ENCODE measurements around the gene SLC7A11. TPM values are rescaled to one million over a fixed set of nuclear protein-coding genes. Genes with fewer than 3 reads are reported as not detected.

The SLC7A11 gene
- polyA plus RNA-seq, 3 donors = 0.02 to 0.07 TPM; not detected in 1

GRCh38 chr4:138218976-138219375 is 23.2 kb downstream of the SLC7A11 start:
- H3K4me2 ChIP-seq (replicated peaks; ENCODE audit: extremely low read depth, low read length, poor library complexity, severe bottlenecking) = no peak overlapping the region
- TF ChIP-seq, protein P1, sequence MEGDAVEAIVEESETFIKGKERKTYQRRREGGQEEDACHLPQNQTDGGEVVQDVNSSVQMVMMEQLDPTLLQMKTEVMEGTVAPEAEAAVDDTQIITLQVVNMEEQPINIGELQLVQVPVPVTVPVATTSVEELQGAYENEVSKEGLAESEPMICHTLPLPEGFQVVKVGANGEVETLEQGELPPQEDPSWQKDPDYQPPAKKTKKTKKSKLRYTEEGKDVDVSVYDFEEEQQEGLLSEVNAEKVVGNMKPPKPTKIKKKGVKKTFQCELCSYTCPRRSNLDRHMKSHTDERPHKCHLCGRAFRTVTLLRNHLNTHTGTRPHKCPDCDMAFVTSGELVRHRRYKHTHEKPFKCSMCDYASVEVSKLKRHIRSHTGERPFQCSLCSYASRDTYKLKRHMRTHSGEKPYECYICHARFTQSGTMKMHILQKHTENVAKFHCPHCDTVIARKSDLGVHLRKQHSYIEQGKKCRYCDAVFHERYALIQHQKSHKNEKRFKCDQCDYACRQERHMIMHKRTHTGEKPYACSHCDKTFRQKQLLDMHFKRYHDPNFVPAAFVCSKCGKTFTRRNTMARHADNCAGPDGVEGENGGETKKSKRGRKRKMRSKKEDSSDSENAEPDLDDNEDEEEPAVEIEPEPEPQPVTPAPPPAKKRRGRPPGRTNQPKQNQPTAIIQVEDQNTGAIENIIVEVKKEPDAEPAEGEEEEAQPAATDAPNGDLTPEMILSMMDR (IDR thresholded peaks at IDR 0.05) = no peak
- peaks cover 0 to 2% (median 0%) of the 10 kb centered on the region in 3 donors for H3K27me3 Mint-ChIP-seq (ENCODE audit: low read depth in 3 of 3)
- no peak overlapping the region for H2AFZ ChIP-seq (ENCODE audit: insufficient read depth, low read depth, low read length, poor library complexity, severe bottlenecking)
- no peak overlapping the region for H3K9ac ChIP-seq (ENCODE audit: insufficient read depth, low read length, poor library complexity, severe bottlenecking)
- no peak overlapping the region for H3K27ac Mint-ChIP-seq
- H3K9me3 Mint-ChIP-seq = peaks cover 0 to 3% (median 0%) of the 10 kb centered on the region in 7 donors
- no peak overlapping the region for H3K4me3 ChIP-seq (replicated peaks in 1 of 3; ENCODE audit: low read depth in 2 of 3, low read length in 3 of 3)
- WGBS (ENCODE audit: insufficient coverage) = no CpG with 5 or more reads among the region's 5 CpGs
- intact Hi-C loops (cut with micrococcal nuclease) = no loop called here
- H3K4me1 ChIP-seq (ENCODE audit: control insufficient read depth in 1 of 2, insufficient read depth in 2 of 2, low read length in 2 of 2) = no peaks in the 10 kb centered on the region
- no peaks in the 10 kb centered on the region for H3K9me3 ChIP-seq (replicated peaks in 1 of 2; ENCODE audit: control insufficient read depth in 1 of 2, insufficient read depth in 1 of 2, low read length in 2 of 2)
- no peak overlapping the region for H3K27ac ChIP-seq (ENCODE audit: low read depth in 1 of 2, low read length in 2 of 2)
- no peaks in the 10 kb centered on the region for H3K36me3 ChIP-seq (replicated peaks in 1 of 2; ENCODE audit: control insufficient read depth in 1 of 2, insufficient read depth in 2 of 2, low read length in 2 of 2)
- H3K27me3 ChIP-seq (ENCODE audit: control insufficient read depth in 2 of 2, insufficient read depth in 2 of 2, low read length in 2 of 2) = no peaks in the 10 kb centered on the region
- H3K36me3 Mint-ChIP-seq = no peaks in the 10 kb centered on the region
- H3K4me1 Mint-ChIP-seq = no peaks in the 10 kb centered on the region
- no peaks in the 10 kb centered on the region for H4K20me1 ChIP-seq (ENCODE audit: insufficient read depth, low read length)
- no peak for DNase-seq
- no peaks in the 10 kb centered on the region for H3K79me2 ChIP-seq (ENCODE audit: insufficient read depth, low read length)
- H3K4me3 Mint-ChIP-seq = no peak overlapping the region

DNA sequence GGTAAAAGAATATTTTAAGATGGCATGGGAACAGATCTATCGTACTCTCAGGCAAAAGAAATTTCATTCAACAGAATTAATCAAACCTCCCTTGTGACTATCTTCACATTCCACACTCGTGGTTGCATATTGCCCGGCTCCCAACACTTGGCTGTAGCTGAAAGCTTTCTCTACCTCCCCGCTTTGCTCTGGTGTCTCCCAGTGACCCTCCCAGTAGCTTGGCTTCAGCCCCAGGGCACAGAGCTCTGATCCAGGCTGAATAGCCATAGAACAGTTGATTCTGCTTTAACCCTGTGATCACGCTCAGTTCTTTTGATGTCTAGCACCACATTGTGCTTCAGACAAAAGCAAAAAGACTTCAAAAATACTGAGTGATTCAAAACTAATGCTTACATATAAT is 24.6 kb downstream of the SLC7A11 start:
- TF ChIP-seq, protein P1 (IDR thresholded peaks at IDR 0.05) = no peak
- H3K9me3 ChIP-seq (replicated peaks in 1 of 2; ENCODE audit: control insufficient read depth in 1 of 2, insufficient read depth in 1 of 2, low read length in 2 of 2) = no peaks in the 10 kb centered on the region
- no peak overlapping the region for H3K27ac ChIP-seq (ENCODE audit: low read depth in 1 of 2, low read length in 2 of 2)
- intact Hi-C loops (cut with micrococcal nuclease) = no loop called here
- no peak overlapping the region for H3K4me2 ChIP-seq (replicated peaks; ENCODE audit: extremely low read depth, low read length, poor library complexity, severe bottlenecking)
- no peaks in the 10 kb centered on the region for H3K79me2 ChIP-seq (ENCODE audit: insufficient read depth, low read length)
- H3K4me3 Mint-ChIP-seq = no peak overlapping the region
- H2AFZ ChIP-seq (ENCODE audit: insufficient read depth, low read depth, low read length, poor library complexity, severe bottlenecking) = no peak overlapping the region
- peaks cover 0 to 3% (median 0%) of the 10 kb centered on the region in 7 donors for H3K9me3 Mint-ChIP-seq
- no peak for DNase-seq
- H3K4me3 ChIP-seq (replicated peaks in 1 of 3; ENCODE audit: low read depth in 2 of 3, low read length in 3 of 3) = no peak overlapping the region
- no peaks in the 10 kb centered on the region for H3K27me3 ChIP-seq (ENCODE audit: control insufficient read depth in 2 of 2, insufficient read depth in 2 of 2, low read length in 2 of 2)
- WGBS (ENCODE audit: insufficient coverage) = 100% methylated on average over 3 of the region's 5 CpGs
- H4K20me1 ChIP-seq (ENCODE audit: insufficient read depth, low read length) = no peaks in the 10 kb centered on the region
- no peak overlapping the region for H3K9ac ChIP-seq (ENCODE audit: insufficient read depth, low read length, poor library complexity, severe bottlenecking)
- H3K27ac Mint-ChIP-seq = peak overlapping the region in 1 of 7 donors; percentile 10
- no peaks in the 10 kb centered on the region for H3K36me3 Mint-ChIP-seq
- H3K4me1 Mint-ChIP-seq = no peaks in the 10 kb centered on the region
- no peaks in the 10 kb centered on the region for H3K36me3 ChIP-seq (replicated peaks in 1 of 2; ENCODE audit: control insufficient read depth in 1 of 2, insufficient read depth in 2 of 2, low read length in 2 of 2)
- H3K27me3 Mint-ChIP-seq (ENCODE audit: low read depth in 3 of 3) = peaks cover 0 to 2% (median 0%) of the 10 kb centered on the region in 3 donors
- no peaks in the 10 kb centered on the region for H3K4me1 ChIP-seq (ENCODE audit: control insufficient read depth in 1 of 2, insufficient read depth in 2 of 2, low read length in 2 of 2)

Data from CD14-positive monocyte (primary cell).